Esophagus squamous epithelium (tissue), 4 donors: ENCODE measurements around the gene KAZN.

Experiments used
- POLR2A ChIP-seq, 4 donors: fragments of 450-650 bp; IDR thresholded peaks; one replicate each; pipeline ENCODE4 v1.6.1; 2017; ENCODE audit warnings: antibody characterized with exemption in 4 of 4, mild to moderate bottlenecking in 4 of 4, moderate library complexity in 3 of 4
- TF ChIP-seq, protein P1 (sequence below), 6 experiments: fragments of 450-650 bp in 4 of 6; fragments of 200-600 bp in 2 of 6; sonication (generic) in 2 of 6; IDR thresholded peaks; one replicate each; pipeline ENCODE4 v1.5.1; 2016 to 2019; ENCODE audit warnings: antibody characterized with exemption in 6 of 6, mild to moderate bottlenecking in 4 of 6, moderate library complexity in 4 of 6

DNA sequence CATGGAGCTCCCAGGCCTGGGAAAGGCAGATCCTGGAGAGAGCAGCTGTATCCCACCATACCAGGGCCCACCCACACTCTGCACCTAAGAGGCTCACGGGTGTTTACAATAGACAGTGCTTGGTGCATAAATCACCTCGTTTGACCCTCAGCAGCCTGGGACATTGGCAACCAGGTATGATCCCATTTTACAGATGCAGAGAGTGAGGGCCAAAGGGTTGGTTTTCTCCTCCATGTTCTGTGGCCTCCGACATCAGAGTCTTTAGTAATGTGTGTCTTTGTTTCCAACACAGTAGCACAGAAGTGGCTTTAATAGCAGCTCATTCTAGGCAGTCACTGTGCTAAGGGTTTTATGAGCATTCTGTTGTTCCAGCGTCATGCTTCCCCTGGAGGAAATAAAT is 176.5 kb downstream of the KAZN start:
- TF ChIP-seq, protein P1, sequence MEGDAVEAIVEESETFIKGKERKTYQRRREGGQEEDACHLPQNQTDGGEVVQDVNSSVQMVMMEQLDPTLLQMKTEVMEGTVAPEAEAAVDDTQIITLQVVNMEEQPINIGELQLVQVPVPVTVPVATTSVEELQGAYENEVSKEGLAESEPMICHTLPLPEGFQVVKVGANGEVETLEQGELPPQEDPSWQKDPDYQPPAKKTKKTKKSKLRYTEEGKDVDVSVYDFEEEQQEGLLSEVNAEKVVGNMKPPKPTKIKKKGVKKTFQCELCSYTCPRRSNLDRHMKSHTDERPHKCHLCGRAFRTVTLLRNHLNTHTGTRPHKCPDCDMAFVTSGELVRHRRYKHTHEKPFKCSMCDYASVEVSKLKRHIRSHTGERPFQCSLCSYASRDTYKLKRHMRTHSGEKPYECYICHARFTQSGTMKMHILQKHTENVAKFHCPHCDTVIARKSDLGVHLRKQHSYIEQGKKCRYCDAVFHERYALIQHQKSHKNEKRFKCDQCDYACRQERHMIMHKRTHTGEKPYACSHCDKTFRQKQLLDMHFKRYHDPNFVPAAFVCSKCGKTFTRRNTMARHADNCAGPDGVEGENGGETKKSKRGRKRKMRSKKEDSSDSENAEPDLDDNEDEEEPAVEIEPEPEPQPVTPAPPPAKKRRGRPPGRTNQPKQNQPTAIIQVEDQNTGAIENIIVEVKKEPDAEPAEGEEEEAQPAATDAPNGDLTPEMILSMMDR (IDR thresholded peaks at IDR 0.05) = no peak
- TF ChIP-seq POLR2A (IDR thresholded peaks at IDR 0.05) = no peak
